ENCODE measurements around the gene PRDX5.

DNA sequence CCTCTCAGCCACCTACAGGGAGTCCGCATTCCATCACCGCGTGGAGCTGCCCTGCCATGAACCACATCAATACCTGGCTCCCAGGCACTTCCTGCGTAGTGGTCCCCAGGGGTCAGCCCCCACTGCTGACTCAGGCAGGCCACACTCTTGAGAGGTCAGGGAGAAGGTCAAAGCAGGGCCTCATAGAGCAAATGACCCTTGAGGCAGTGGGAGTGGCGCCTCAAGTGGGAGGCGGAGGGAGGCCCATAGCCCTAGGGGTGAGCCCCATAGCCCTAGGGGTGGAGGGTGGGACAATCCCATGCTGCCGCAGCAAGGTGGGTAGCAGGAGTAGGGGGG lies 5.0 kb downstream of the PRDX5 start:
- TF ChIP-seq, protein P1, sequence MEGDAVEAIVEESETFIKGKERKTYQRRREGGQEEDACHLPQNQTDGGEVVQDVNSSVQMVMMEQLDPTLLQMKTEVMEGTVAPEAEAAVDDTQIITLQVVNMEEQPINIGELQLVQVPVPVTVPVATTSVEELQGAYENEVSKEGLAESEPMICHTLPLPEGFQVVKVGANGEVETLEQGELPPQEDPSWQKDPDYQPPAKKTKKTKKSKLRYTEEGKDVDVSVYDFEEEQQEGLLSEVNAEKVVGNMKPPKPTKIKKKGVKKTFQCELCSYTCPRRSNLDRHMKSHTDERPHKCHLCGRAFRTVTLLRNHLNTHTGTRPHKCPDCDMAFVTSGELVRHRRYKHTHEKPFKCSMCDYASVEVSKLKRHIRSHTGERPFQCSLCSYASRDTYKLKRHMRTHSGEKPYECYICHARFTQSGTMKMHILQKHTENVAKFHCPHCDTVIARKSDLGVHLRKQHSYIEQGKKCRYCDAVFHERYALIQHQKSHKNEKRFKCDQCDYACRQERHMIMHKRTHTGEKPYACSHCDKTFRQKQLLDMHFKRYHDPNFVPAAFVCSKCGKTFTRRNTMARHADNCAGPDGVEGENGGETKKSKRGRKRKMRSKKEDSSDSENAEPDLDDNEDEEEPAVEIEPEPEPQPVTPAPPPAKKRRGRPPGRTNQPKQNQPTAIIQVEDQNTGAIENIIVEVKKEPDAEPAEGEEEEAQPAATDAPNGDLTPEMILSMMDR (IDR thresholded peaks at IDR 0.05): no peak
- no peak for TF ChIP-seq POLR2A (IDR thresholded peaks at IDR 0.05)

Measured in right lobe of liver (tissue), 4 donors.